GM12873 (cell line): ENCODE results near the gene CTSH.

Experiments
- TF ChIP-seq, protein P1 (sequence below): IDR thresholded peaks from 2 replicates; pipeline ENCODE4 v1.5.1; 2012; ENCODE audit warnings: low read depth, mild to moderate bottlenecking, moderate library complexity, low read length, control low read depth; ENCODE audit not compliant: insufficient read depth; ENCODE audit errors: missing control alignments

Gene CTSH

DNA sequence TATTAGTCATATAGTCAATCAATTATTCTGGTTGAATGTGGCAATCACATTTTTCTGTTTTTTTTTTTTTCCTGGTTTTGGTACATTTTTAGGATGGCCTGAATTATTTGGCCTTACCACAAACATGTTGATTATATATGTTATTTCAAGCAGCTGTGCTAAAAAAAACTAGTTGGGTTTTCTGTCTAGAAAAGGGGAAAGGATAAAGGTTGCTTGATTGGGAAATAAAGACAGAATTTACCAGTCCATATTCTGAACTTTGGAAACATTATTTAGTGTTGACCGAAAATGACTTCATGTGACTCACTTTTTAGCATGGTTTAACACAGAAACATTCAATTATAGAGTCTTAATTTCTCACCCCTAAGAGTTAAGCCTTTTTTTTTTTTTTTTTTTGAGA is 64.0 kb downstream of the CTSH start:
- TF ChIP-seq, protein P1, sequence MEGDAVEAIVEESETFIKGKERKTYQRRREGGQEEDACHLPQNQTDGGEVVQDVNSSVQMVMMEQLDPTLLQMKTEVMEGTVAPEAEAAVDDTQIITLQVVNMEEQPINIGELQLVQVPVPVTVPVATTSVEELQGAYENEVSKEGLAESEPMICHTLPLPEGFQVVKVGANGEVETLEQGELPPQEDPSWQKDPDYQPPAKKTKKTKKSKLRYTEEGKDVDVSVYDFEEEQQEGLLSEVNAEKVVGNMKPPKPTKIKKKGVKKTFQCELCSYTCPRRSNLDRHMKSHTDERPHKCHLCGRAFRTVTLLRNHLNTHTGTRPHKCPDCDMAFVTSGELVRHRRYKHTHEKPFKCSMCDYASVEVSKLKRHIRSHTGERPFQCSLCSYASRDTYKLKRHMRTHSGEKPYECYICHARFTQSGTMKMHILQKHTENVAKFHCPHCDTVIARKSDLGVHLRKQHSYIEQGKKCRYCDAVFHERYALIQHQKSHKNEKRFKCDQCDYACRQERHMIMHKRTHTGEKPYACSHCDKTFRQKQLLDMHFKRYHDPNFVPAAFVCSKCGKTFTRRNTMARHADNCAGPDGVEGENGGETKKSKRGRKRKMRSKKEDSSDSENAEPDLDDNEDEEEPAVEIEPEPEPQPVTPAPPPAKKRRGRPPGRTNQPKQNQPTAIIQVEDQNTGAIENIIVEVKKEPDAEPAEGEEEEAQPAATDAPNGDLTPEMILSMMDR, result no peak

DNA sequence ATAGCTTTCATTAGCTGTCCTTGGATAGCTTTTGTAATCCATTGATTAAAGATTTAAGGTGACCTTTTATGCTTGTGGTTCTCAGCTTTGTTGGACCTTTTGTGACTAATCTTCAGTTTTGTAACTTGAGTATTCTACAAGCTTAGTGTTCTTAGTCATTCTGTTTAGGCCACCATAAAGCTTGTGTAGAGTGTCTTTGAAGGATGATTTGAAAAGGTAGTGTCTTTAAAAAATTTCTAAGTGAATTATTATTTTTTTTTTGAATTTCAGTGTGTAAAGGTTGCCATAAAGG is 64.7 kb downstream of the CTSH start:
- TF ChIP-seq, protein P1, result no peak

DNA sequence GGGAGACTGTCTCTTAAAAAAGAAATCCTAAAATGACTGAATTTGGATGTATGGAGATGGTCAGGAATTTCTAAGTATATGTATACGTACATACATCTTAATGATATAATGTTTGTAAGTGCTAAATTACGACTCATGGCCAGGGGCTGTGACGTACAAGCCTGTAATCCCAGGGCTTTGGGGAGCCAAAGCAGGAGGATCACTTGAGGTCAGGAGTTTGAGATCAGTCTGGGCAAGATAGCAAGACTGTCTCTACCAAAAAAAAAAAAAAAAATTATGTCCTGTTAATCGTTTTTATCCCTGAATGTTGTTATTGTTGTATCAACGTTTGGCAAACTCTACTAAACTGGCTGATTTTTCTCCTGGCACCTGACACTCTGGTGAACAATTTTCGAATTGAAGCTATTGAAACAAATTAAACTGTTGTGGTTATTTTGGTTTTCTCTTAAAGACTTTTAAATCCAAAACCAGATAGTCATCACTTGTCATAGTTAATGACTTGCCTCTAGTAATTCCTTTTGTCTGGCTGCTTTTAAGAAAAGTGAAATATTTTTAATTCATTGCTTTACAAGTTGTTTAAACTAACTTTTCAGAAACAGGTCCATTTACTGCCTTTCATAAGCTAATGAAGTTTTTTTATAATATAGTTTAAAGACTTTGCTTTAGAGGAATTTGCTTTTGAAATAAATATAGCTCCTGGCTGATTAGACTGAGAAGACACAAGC is 65.2 kb downstream of the CTSH start:
- TF ChIP-seq, protein P1, result no peak

DNA sequence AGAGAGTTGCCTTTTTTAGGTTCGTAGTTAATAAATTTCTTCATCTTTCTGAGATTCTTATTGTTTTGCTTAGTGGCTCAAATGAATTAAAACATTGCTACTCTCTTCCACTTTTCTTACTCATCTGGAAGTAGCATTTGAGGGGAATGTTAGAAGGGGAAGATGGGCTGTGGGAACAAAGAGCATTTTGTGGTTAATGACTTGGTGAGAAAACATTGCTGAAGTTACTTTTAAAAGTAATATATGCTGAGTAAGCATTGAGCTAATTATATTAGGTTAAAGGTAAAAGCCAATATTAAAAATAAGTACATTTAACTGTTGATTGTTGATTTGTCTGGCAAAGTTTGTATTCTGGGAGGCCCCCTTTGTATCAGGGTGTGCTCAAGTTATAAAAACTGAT is 66.5 kb downstream of the CTSH start:
- TF ChIP-seq, protein P1, result no peak

DNA sequence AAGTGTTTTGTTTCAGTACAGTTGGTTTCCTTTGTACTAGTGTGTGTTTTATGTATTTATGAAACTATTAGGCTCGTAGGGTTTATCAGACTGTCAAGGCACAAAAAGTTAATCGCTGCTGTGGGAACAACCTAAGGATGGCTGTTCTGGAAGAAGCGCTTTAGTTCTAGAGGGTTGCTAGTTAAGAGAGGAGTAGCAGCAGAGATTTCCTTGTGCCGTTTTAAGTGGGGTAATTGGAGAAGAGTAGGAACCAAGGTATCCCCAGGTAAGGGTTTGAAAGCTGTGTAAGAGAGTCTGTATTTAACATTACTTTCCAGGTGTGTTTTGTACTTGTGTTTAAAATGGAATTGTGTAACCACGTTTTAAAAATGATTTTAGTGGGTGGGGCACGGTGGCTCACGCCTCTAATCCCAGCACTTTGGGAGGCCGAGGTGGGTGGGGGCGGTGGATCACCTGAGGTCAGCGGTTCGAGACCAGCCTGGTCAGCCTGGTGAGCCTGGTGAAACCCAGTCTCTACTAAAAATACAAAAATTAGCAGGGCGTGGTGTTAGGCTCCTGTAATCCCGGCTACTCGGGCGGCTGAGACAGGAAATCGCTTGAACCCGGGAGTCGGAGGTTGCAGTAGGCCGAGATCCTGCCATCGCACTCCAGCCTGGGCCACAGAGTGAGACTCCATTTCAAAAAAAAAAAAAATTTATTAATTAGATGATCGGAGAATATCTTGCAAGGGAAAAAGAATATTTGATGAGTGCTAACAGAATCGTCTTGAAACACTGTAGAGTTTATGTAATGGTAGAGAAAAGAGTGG is 69.5 kb downstream of the CTSH start:
- TF ChIP-seq, protein P1, result no peak

DNA sequence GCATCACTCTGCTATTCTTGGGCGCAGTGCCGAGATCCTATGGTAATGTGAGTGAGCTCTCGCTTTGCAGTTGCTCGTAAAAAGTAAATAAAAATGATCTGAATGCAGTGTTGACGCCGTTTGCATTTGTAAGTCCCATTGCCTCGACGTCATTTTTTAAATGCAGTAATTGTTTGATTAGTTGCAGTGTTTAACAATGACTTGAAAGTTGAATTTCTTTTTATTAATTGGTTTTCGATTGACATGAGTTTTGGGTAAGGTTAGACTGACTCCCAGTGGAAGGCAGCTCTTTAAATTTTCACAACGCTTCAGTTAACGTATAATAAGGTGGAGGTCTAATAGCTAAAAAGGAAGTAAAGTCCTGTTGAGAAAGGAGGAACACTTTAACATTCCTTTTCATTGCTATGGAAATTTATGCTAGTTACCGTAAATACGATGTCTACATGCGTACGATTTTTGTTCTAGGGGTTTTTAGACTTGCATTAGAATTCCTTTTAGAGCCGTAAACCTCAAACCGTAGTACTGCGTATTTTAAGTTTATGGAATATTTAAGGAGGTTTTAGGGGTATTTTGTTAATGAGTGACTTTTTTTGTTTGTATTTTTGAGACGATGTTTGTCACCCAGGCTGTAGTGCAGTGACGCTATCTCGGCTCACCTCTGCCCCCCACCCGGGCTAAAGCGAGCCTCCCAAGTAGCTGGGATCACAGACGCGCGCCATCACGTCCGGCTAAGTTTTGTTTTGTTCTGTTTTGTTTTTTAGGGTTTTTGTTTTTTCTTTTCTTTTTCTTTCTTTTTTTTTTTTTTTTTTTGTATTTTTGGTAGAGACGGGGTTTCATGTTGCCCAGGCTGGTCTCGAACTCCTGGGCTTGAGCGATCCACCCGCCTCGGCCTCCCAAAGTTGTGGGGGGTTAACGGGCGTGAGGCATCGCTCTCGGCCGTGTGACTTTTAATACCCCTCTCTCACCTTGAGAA is 70.8 kb downstream of the CTSH start:
- TF ChIP-seq, protein P1, result no peak
